RWPE2 (cell line): ENCODE results near the gene UBE2E3.

Experiments
- ATAC-seq: fragments of 200-7000 bp; cut with Tn5 transposase; 3 replicates; pipeline ENCODE4 v1.9.1; 2021; ENCODE audit warnings: low read depth
- DNase-seq: peaks from one replicate; pipeline ENCODE4 v3.0.0-alpha.2; 2020; ENCODE audit warnings: low spot score
- H3K27ac ChIP-seq: fragments of 450-650 bp; 2 replicates; pipeline ENCODE4 v1.5.1; 2017; ENCODE audit warnings: mild to moderate bottlenecking; ENCODE audit not compliant: poor library complexity, severe bottlenecking
- H3K27me3 ChIP-seq: fragments of 250-450 bp; sonication (Bioruptor Pico); 2 replicates; pipeline ENCODE4 v1.5.1; 2021; ENCODE audit warnings: mild to moderate bottlenecking, moderate library complexity; ENCODE audit not compliant: insufficient read depth, poor library complexity, severe bottlenecking
- H3K36me3 ChIP-seq: fragments of 250-450 bp; sonication (Bioruptor Pico); 2 replicates; pipeline ENCODE4 v1.5.1; 2020; ENCODE audit warnings: low read depth, mild to moderate bottlenecking, moderate library complexity
- H3K4me1 ChIP-seq: fragments of 250-450 bp; sonication (Bioruptor Pico); 2 replicates; pipeline ENCODE4 v1.5.1; 2021; ENCODE audit warnings: mild to moderate bottlenecking, moderate library complexity; ENCODE audit not compliant: insufficient read depth, poor library complexity, severe bottlenecking
- H3K4me3 ChIP-seq: fragments of 250-450 bp; sonication (Bioruptor Pico); 2 replicates; pipeline ENCODE4 v1.5.1; 2021; ENCODE audit warnings: mild to moderate bottlenecking, moderate library complexity; ENCODE audit not compliant: severe bottlenecking
- H3K9me3 ChIP-seq: fragments of 250-450 bp; sonication (Bioruptor Pico); 2 replicates; pipeline ENCODE4 v1.5.1; 2021; ENCODE audit warnings: mild to moderate bottlenecking, moderate library complexity; ENCODE audit not compliant: severe bottlenecking
- TF ChIP-seq, protein P1 (sequence below): fragments of 450-650 bp; IDR thresholded peaks from one replicate; pipeline ENCODE4 v1.5.1; 2017; ENCODE audit warnings: mild to moderate bottlenecking, moderate library complexity; ENCODE audit not compliant: poor library complexity, severe bottlenecking

Gene UBE2E3

DNA sequence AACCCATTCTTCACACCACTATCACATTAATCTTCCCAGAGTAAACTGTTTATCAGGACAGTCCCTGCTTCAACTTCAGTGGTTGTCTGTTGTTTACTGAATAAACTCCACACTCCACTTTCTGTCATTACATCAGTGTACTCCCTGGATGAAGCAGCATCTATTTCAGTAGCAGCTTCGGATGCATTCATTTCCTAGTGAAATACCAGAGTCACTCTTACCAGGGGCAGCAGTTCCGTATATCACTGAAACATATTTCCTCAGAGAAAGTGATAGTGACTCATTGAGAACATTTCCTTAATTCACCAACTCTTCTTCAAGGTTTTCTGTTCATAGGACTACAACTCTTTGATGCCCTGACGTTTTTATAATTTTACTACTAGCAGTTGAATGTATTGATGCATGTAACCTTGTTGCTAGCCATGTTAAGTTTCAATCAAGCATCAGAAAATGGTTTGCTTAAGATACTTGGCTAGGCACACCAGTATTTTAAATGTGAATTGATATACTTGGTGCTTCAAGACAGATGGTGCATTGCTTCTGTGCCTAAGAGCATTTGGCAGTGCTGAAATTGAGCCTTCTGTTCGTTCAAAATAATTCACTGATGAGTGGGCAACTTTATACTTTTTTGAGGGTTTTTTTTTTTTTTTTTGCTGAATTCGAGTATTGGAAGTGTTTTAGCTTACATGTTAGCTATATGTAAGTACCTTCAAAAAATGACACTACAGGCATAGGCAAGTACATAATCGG is 92.3 kb downstream of the UBE2E3 start:
- peaks cover 40% of the 10 kb centered on the region for H3K4me1 ChIP-seq
- DNase-seq (no peak), ATAC-seq (no peak)
- H3K27me3 ChIP-seq: no peaks in the 10 kb centered on the region
- H3K9me3 ChIP-seq: no peaks in the 10 kb centered on the region
- no peak overlapping the region for H3K27ac ChIP-seq
- TF ChIP-seq, protein P1, sequence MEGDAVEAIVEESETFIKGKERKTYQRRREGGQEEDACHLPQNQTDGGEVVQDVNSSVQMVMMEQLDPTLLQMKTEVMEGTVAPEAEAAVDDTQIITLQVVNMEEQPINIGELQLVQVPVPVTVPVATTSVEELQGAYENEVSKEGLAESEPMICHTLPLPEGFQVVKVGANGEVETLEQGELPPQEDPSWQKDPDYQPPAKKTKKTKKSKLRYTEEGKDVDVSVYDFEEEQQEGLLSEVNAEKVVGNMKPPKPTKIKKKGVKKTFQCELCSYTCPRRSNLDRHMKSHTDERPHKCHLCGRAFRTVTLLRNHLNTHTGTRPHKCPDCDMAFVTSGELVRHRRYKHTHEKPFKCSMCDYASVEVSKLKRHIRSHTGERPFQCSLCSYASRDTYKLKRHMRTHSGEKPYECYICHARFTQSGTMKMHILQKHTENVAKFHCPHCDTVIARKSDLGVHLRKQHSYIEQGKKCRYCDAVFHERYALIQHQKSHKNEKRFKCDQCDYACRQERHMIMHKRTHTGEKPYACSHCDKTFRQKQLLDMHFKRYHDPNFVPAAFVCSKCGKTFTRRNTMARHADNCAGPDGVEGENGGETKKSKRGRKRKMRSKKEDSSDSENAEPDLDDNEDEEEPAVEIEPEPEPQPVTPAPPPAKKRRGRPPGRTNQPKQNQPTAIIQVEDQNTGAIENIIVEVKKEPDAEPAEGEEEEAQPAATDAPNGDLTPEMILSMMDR: no peak
- H3K36me3 ChIP-seq: no peaks in the 10 kb centered on the region; the same call in 1 of the 2 replicates
- no peak overlapping the region for H3K4me3 ChIP-seq

- Histone ChIP-seq H3K27me3 (no peaks in the 10 kb centered on the region), H3K27ac (peak overlapping the region; percentile 70), H3K36me3 (no peaks in the 10 kb centered on the region; the same call in 1 of the 2 replicates), H3K9me3 (no peaks in the 10 kb centered on the region), H3K4me1 (peaks cover 40% of the 10 kb centered on the region), H3K4me3 (no peak overlapping the region)
- no peak for DNase-seq
- TF ChIP-seq, protein P1: no peak
- no peak for ATAC-seq
Measured at GRCh38 chr2:181073896-181074295, 93.5 kb downstream of the UBE2E3 start.

GRCh38 chr2:181074457-181074856 is 94.1 kb downstream of the UBE2E3 start:
- ATAC-seq (peak; percentile 77), DNase-seq (no peak)
- H3K9me3 ChIP-seq: no peaks in the 10 kb centered on the region
- TF ChIP-seq, protein P1: no peak
- H3K27me3 ChIP-seq: no peaks in the 10 kb centered on the region
- peak overlapping the region; percentile 70 for H3K27ac ChIP-seq
- no peak overlapping the region for H3K4me3 ChIP-seq
- H3K36me3 ChIP-seq: no peaks in the 10 kb centered on the region; the same call in 1 of the 2 replicates
- peaks cover 38% of the 10 kb centered on the region for H3K4me1 ChIP-seq

DNA sequence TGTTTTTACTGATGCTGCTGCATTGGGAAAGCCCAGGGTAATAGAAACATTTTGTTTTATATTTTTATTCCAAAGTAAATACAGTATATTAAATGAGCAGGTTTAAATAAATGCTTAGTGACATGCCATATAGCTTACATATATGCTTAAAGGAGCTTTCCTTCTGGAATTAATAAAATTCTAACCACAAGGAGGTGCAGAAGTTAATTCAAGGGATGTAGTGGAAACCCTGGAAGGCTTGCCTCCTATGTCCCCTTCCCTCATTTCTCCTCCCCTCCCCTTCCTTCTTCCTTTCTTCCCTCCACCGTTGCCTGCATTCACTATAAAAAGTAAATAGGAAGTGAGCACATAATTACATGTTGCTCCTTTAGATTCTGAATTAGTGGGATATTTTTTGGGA is 96.3 kb downstream of the UBE2E3 start:
- Histone ChIP-seq H3K9me3 (no peaks in the 10 kb centered on the region), H3K27ac (no peak overlapping the region), H3K36me3 (no peaks in the 10 kb centered on the region; the same call in 1 of the 2 replicates), H3K4me1 (peaks cover 30% of the 10 kb centered on the region), H3K27me3 (no peaks in the 10 kb centered on the region), H3K4me3 (no peak overlapping the region)
- DNase-seq (no peak), ATAC-seq (no peak)
- TF ChIP-seq, protein P1: no peak

- Histone ChIP-seq H3K27ac (no peak overlapping the region), H3K27me3 (no peaks in the 10 kb centered on the region), H3K9me3 (no peaks in the 10 kb centered on the region), H3K4me3 (no peak overlapping the region), H3K36me3 (no peaks in the 10 kb centered on the region; the same call in 1 of the 2 replicates), H3K4me1 (peaks cover 26% of the 10 kb centered on the region)
- DNase-seq (no peak), ATAC-seq (peak; percentile 71)
- TF ChIP-seq, protein P1: peak; percentile 90
Measured at GRCh38 chr2:181077128-181077709, 96.8 kb downstream of the UBE2E3 start.
